ENCODE results near the gene CPTP.

The CPTP gene

DNA sequence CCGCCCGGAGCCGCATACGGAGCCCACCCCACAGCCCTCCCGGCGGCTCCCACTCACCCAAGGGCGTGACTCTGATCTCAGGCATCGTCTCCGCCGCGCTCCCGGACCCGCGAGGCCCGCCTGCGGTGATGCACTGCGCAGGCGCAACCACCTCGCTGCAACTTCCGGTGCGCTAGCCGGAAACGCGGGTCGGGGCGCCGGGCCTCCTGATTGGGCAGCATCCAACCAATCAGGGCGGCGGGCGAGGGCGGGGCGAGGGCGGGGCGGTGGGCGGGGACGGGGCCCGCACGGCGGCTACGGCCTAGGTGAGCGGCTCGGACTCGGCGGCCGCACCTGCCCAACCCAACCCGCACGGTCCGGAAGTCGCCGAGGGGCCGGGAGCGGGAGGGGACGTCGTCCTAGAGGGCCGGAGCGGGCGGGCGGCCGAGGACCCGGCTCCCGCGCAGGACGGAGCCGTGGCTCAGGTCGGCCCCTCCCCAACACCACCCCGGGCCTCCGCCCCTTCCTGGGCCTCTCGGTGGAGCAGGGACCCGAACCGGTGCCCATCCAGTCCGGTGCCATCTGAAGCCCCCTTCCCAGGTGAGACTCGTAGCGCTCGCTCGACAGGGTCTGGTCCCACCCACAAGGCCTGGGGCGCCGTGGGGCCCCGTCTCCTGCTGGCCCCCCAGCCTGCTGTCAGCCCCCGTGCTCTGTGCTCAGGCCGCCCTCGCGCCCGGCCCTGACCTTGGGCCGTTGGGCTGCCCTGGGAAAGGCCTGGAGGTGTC, at the start of gene CPTP, which contains the start of gene INTS11:
CPTP (plus strand) TSS at position 279 of the 764 bp plus-strand sequence. CDS start 2,109 bp downstream, outside the sequence.
INTS11 (minus strand) TSS at position 137 of the 764 bp plus-strand sequence; CDS start at position 85, 52 bp downstream.
- peak; percentile 93 for DNase-seq

GRCh38 chr1:1274931-1275431, 49.6 kb upstream of the CPTP start:
- DNase-seq: no peak

GRCh38 chr1:1275836-1276235, 48.8 kb upstream of the CPTP start:
- no peak for DNase-seq

DNA sequence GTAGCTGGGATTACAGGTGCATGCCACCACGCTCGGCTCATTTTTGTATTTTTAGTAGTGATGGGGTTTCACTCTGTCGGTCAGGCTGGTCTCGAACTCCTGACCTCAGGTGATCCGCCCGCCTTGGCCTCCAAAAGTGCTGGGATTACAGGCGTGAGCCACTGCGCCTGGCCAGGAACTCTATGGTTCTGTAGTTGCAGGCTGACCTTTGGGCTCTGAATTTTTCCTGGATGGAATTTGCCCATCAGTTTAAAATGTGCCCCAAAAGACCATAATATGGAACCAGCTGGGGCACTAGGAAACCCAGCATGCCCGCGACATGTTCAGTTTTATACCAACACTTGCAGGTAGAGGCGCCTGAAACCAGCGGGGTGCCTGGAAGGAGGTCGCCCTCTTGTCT, 46.0 kb upstream of the CPTP start:
- DNase-seq: no peak

DNA sequence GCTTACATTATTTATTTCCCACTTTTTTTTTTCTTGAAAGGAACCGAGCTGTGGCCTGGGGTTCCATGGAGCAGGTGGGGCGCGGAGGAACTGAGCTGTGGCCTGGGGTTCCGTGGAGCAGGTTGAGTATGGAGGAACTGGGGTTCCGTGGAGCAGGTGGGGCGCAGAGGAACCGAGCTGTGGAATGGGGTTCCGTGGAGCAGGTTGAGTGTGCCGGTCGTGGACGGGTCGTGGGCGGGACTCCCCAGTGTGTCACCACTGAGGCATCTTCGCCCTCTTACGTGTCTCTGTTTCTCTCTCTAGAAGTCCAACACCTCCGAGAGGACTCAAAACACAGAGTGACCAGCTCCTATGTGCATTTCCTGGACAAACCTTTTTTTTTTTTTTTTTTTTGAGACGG, 45.6 kb upstream of the CPTP start:
- no peak for DNase-seq

DNA sequence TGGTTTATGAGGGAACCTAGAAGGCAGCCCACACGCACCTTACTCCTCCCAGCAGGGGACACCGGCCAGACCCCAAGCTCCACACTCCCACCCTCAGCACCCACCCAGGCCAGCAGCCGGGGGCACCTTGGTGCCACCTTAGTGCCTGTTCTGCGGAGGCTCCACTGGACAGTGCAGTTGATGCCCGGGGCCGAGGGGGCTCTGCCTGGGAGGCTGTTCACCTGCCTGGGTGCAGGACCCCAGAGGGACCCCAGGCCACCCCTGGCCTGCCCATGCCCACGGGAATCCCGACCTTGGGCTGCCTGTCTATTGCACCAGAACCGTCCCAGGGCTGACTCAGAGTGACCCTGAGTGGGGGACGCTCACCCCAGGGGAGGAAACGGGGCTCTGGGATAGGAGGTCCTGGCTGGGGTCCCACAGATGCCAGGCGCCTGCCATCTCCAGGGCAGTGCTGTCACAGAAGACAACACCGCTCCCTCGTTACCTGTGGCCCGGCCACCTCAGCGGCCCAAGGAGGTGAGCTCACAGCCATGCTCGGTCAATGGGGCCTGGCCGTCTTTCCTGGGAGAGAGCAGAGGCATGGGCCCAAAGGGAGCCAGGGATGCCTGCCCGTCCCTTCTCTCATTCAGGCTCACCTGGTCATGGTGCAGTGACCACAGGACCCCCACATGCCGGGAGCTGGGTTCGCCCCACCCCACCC, 43.7 kb upstream of the CPTP start:
- DNase-seq: no peak

- no peak for DNase-seq
Measured at GRCh38 chr1:1281533-1282321, 42.9 kb upstream of the CPTP start.

- no peak for DNase-seq
Measured at GRCh38 chr1:1282998-1283397, 41.6 kb upstream of the CPTP start.

- DNase-seq: no peak
Measured at GRCh38 chr1:1283821-1284220, 40.8 kb upstream of the CPTP start.

- no peak for DNase-seq
Measured at GRCh38 chr1:1284221-1285101, 40.1 kb upstream of the CPTP start.

GRCh38 chr1:1285102-1285571, 39.5 kb upstream of the CPTP start:
- DNase-seq: no peak

GRCh38 chr1:1285611-1286311, 38.8 kb upstream of the CPTP start:
- no peak for DNase-seq

DNA sequence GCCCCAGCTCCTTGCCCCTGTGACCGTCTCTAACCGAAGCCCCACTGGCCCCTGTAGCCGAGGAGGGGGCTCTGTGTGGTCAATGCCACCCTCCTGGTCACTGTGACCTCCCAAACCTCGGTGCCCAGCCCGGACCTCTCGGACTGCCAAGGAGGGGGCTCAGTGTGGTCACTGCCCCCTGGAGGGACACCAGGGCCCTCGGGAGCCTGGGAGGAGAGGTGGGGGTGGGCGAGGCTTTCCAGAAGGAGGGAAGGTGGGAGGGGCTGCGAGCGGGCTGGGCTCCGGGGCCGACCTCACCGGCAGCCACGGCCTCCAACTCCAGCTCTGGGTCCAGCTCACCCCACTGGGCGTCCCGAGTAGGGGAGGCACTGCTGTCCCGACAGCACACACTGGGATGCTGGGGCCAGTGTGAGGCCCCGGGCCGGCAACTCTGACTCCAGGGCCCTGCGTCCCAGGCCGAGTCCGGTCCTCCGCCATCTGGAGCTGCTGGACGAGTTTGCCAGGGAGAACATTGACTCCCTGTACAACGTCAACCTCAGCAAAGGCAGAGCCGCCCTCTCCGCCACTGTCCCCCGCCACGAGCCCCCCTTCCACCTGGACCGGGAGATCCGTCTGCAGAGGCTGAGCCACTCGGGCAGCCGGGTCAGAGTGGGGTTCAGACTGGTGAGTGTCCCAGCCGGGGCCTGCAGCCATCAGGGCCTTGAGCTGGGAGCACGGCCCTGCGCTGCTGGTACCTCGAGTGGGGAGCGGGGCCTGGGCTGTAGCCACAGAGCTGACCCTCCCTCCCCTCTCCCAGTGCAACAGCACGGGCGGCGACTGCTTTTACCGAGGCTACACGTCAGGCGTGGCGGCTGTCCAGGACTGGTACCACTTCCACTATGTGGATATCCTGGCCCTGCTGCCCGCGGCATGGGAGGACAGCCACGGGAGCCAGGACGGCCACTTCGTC, 38.0 kb upstream of the CPTP start:
- no peak for DNase-seq

DNA sequence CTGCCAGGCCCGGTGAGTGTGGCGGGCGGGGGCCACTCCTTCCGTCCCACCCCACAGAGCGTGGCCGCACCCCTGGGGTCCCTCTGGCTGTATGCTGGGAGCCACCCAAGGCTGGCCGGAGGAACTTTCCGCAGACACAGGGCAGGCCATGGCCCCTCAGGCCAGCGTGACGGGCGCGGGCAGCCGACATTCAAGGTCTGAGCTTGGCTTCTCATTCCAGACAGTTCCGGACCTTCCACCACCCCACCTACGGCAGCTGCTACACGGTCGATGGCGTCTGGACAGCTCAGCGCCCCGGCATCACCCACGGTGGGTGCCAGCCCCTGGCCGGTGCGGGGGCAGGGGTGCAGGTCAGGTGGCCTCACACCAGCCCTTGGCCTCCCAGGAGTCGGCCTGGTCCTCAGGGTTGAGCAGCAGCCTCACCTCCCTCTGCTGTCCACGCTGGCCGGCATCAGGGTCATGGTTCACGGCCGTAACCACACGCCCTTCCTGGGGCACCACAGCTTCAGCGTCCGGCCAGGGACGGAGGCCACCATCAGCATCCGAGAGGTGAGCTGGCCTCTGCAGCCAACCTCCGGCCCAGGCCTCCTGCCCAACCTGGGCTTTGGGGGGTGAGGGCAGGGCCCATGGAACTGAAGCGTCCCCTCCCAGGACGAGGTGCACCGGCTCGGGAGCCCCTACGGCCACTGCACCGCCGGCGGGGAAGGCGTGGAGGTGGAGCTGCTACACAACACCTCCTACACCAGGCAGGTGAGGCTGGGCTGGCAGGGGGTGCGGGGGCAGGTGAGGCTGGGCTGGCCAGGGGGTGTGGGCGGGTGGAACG, 37.1 kb upstream of the CPTP start:
- DNase-seq: no peak

GRCh38 chr1:1290238-1290731, 34.3 kb upstream of the CPTP start:
- DNase-seq: peak; percentile 52

DNA sequence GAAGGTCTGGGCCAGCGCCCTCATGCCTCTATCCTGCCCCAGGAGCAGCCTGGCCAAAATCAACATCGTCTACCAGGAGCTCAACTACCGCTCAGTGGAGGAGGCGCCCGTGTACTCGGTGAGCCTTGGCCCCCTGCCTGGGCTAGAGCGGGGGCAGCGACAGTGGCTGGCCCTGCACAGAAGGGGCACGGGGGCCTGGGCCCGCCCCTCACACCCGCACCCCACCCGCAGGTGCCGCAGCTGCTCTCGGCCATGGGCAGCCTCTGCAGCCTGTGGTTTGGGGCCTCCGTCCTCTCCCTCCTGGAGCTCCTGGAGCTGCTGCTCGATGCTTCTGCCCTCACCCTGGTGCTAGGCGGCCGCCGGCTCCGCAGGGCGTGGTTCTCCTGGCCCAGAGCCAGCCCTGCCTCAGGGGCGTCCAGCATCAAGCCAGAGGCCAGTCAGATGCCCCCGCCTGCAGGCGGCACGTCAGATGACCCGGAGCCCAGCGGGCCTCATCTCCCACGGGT, 33.5 kb upstream of the CPTP start:
- DNase-seq: no peak

DNA sequence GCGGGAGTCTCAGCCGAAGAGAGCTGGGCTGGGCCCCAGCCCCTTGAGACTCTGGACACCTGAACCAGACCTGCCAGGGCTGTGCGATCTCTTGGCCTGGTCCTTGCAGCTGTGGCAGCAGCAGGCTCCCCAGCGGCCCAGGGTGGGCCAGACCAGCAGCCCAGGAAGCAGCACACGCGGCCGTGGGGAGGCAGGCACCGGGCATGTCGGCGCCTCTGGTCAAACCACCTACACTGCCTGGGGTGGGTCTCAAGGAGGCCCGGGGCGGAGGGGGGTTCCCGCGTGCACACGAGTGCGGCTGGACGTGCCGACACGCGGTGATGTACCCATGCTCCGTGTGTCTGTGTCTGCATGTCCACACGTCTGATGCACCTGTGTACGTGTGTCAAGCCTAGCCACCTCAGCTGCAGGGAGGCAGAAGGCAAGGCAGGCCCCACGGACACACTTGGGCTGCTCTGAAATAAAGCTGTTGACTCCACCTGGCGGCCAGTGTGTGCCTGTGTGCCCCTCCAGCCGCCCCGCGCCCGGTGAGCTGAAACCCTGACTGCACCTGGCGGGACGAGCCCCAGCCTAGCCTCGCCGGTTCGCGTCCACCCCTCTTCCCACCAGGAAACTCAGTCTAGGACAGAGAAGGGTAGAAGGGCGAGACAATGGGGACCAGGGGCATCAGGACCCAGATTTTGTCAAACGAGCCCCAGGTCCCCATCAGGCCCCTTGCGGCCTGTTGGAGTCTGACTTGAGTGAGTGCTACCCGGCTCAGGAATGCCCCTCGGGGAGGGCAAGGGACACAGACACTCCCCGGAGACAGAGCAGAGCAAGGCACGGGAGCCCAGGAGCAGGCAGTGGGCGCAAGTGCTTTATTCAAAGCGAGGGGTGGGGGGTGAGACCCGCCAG, 32.8 kb upstream of the CPTP start:
- DNase-seq: peak; percentile 61

GRCh38 chr1:1292442-1292779, 32.2 kb upstream of the CPTP start:
- DNase-seq: no peak

Data from stimulated activated naive CD4-positive, alpha-beta T cell treated with Interleukin-2 at 50 U/mL for 16 hours (primary cell).